GM18907 (cell line): ENCODE measurements around the gene PPIA.
A peak's percentile ranks its signal among the peaks of the same experiment; 100 is the strongest.
"Not testable (repeated sequence)": the region's sequence is repeated elsewhere in the genome, so short reads cannot be mapped to it uniquely, and the experiment has no call there.

Experiments used
- ATAC-seq: cut with Tn5 transposase; IDR thresholded peaks from one replicate; pipeline ENCODE4 v1.9.1; 2021; ENCODE audit warnings: mild to moderate bottlenecking, moderate library complexity; ENCODE audit not compliant: unreplicated experiment

The PPIA gene

GRCh38 chr7:44762726-44763522 is 33.6 kb upstream of the PPIA start:
- ATAC-seq, result no peak

DNA sequence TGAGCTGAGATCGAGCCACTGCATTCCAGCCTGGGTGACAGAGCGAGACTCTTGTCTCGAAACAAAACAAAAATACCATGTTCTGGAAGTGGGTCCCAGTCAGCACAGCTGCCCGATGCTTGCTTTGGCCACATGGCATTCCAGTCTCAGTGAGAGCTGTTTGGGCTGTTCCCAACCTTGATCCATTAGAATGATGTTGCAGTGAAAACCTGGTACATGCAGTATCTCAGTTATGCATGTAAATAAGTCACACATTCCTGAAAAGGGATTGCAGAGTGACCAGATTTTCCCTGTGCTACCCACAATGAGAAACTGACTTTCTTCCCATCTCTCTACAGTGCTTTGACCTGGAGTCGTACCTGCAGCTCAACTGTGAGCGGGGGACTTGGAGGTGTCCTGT is 32.4 kb upstream of the PPIA start:
- no peak for ATAC-seq

DNA sequence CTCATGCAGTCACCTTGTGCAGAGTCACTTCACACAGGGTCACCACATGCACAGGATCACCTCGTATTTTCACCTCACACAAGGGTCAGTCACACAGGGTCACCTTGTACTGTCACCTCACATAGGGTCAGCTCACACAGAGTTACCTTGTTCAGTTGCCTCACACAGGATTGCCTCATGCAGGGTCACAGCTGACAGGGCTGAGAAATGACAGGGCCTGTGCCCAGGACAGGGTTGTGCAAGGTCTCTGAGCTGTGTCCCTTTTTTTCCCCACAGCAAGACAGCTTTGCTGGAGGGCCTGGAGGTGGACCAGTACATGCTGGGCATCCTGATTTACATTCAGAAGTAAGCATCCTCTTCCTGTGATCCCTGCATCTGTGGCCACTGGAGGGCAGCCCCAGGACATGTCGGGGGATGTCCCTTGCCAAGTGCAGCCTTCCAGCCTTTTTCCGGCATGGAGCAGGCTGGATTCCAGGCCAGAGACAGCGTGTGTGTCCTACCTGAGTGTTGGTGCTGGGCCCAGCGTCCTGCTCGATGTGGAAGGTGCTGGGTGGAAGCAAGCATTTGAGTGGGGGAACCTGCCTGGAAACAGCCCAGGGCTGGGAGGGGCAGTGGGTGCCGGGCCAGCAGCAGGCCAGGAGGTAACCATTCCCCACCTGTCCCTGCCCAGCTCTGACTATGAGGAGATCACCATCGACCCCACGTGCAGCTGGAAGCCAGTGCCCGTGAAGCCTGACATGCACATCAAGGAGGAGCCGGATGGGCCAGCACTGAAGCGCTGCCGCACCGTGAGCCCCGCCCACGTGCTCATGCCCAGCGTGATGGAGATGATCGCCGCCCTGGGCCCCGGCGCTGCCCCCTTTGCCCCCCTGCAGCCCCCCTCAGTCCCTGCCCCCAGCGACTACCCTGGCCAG is 31.6 kb upstream of the PPIA start:
- no peak for ATAC-seq

DNA sequence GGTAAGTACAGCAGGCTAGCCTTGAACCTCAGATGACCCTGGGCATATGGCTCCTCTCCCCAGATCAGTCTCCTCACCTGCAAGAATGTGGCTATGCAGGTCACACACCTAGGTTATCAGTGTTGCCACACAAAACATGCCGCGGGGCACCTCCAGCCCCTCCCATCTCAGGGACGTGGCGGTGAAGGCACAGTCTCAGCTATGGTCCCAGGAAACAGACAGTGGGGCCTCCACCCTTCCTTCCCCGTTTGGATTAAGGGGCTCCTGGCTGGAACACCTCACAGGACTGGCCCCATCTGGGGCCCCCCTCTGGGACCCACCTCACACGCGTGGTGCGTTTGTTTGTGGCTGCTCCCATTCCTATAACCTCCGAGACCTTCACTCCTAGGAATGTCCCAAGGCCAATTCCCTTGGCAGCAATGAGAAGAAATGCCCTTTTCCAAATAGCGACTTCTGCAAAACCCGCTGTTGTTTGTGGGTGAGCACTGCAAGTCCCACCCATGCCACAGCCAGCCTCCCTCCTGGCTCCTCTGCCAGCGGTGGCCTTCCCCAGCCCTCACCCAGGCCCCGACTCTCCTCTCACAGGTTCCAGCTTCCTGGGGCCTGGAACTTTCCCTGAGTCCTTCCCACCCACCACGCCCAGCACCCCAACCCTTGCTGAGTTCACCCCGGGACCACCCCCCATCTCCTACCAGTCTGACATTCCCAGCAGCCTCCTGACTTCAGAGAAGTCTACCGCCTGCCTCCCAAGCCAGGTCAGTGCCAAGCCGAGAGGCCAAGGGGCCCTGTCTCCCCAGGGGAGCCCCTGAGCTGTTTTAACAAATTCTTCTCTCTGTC is 30.7 kb upstream of the PPIA start:
- ATAC-seq, result no peak

DNA sequence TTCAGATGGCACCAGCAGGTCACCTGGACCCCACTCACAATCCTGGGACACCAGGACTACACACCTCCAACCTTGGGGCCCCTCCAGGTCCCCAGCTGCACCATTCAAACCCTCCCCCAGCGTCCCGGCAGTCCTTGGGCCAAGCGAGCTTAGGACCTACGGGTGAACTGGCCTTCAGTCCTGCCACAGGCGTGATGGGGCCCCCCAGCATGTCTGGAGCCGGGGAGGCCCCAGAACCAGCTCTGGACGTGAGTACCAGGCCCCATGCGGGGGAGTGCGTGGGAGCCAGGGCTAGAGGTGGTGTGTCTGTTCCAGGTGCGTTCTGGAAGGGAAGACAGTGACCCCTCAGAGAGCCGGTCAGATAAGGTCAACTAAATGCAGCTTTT is 30.1 kb upstream of the PPIA start:
- ATAC-seq, result no peak

DNA sequence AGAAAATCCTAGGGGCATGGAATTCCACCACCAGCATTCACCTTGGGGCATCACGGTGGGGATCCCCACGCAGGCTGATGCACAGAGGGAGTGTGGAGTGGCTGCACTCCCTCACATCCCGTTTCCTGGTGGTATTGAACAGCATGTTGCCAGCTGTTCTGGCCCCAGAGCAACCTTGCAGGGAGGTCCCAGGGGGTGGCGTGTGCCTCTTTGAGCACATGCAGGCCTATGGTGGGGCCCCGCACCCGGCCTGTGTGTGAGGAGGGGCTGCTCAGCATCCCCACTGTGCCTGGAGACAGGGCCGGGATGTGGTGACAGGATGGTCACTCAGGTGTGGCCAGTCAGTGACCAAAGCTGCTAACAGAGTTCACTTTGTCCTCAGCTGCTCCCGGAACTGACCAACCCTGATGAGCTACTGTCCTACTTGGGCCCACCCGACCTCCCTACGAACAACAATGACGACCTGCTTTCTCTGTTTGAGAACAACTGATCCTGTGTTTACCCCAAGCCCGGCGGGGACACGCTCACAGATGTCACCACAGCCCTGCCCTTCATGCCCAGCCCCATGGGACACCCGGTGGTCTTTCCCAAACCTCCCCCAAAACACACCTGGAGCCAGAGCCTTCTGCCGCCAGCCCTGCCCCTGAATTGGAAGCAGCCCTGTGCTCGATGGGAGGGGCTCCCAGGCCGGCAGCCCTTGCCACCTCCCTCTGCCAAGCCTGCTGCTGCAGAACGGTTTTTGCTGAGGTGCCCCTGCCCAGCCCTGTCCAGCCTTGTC is 29.2 kb upstream of the PPIA start:
- ATAC-seq, result no peak

GRCh38 chr7:44767912-44768627 is 28.4 kb upstream of the PPIA start:
- peak; percentile 45 for ATAC-seq

DNA sequence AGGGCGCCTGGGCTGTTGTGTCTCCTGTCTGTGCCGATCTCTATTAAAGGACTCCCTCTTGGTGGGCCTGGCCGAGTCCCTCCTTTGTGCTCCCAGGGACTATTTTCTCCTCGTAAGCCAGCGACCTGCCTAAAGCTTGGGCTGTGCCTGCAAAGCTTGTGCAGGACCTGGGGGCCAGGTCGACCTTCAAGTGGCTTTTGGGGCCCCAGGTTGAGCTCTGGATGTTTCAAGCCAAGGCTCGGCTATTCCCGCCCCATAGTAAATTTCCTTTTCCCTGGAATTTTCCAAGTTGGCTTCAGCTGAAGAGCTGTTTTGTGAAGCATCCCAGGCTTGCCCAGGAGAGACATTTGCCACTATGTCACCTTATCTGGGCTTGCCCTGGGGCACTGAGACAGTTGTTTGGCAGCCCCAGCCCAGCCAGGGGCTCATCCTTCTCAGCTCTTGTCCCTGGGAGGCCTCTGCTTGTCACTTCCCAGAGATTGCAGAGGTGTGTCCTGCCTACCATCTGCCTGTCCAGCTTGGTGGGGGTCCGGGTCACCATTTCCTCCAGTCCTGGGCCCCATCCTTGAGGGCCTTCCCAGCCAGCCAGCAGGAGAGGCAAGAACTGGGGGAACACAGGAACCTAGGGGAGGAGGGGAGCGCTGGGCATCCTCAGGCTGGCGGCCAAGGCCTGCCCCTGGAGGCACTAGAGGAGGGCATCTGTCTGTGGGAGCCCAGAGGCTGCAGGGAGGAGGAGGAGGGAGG is 27.7 kb upstream of the PPIA start:
- ATAC-seq, result no peak

DNA sequence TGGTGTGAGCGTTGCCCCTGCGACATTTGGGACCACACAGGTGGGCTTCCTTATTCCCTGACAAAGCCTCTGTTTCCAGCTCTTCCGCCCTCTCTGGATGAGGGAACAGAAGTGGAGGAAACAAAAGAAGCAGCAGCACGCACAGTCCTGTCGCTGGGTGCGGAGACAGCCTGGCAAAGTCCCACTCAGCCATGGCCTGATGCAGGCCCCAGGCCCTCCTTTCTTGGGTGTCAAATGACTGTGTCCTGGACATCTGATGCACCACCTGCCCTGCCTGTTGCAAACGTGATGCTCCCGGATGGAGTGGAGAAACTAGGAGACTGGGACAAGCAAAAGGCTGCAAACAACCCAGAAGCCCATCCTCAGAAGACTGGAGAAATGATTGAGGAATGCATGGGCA is 27.1 kb upstream of the PPIA start:
- ATAC-seq, result no peak

- ATAC-seq, result peak; percentile 76
Measured at GRCh38 chr7:44769776-44770294, 26.6 kb upstream of the PPIA start.

- ATAC-seq, result no peak
Measured at GRCh38 chr7:44771358-44771757, 25.1 kb upstream of the PPIA start.

DNA sequence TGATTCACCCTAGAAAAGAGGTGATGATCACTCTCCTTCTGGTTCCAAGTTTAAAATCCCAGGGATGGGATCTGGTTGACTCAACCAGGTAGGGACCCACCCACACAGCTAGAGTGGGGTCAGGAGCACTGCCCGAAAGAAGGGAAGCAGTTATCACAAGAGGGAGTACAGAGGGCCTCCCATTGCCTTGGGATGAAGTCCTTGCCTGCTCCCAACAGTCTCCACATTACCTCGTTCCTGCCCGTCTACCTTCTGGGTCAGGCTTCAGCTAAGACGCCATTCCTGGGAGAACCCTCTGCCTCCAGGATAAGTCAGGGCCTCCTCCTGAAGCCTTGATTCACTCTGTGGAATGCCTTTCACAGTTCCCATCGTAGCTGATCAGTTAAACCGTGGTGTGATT is 24.0 kb upstream of the PPIA start:
- ATAC-seq, result no peak

DNA sequence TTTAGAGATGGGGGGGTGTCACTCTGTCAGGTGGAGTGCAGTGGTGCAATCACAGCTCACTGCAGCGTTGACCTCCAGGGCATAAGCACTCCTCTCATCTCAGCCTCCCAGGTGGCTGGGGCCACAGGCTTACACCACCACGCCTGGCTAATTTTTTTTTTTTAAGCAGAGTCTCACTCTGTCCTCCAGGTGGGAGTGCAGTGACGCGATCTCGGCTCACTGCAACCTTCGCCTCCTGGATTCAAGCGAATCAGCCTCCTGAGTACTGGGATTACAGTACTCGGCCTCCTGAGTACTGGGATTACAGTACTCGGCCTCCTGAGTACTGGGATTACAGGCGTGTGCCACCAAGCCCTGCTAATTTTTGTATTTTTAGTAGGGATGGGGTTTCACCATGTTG is 23.6 kb upstream of the PPIA start:
- ATAC-seq, result no peak

DNA sequence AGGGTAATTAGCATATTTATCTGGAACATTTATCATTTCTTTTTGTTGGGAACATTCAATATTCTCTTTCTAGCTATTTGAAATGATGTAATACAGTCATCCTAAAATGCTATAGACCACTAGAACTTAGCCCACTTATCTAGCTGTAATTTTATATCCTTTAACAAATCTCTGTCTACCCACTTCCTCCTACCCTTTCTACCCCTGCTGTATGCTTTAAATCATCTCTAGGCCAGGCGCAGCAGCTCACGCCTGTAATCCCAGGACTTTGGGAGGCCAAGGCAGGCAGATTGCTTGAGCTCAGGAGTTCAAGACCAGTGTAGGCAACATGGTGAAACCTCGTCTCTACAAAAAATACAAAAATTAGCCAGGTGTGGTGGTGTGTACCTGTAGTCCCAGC is 22.0 kb upstream of the PPIA start:
- not testable (repeated sequence) for ATAC-seq

DNA sequence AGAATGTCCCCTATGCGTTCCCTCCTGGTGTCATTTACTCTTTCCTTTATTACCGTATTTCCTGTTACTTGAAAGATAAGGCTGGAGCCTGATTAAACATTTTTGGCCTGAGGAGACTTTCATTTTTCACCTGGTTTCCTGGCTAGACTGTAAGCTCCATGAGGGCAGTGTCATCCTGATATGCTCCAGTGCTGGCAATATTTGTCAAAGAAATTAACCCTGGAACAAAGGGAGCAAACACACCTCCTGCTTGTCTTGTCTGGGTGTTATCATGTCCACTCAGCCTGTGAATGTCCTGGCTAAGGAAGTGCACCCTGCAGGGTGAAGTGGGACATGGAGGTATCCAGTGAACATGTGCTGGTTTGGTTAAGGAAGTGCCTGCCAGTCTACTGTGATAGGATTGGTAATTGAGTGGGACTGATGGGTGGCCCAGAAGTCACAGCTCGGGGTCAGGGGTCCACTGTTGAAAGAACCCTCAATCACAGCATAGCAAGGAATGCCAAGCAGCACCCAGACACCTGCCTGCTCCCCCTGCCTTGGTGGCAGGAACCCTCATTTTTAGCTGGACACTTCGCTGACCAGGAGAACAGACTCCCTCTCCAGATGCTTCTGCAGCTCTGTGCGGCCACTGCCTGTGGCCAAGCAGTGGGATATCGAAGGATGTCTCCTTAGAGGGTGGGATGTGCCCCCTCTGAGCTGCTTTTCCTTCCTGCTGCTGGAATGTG is 20.9 kb upstream of the PPIA start:
- ATAC-seq, result no peak

DNA sequence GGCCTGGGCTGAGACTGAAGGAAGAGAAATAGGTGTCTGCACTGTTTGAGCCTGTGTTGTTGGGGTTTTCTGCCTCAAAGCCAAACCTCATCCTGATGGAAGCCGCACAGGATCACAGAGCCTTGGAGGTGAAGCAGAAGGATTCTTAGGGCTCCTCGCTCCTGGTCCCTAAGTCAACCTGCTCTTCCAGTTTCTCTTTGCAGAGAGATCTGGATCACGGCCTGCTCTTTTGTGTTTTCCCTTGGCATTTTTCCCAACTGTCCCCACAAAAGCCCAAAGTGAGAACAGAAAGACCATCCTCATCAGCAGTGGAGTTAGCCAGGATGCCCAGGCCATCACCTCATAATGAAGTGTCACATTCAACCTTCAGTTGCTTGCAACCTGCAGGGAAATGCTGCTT is 20.3 kb upstream of the PPIA start:
- no peak for ATAC-seq

GRCh38 chr7:44782460-44782859 is 14.0 kb upstream of the PPIA start:
- no peak for ATAC-seq

DNA sequence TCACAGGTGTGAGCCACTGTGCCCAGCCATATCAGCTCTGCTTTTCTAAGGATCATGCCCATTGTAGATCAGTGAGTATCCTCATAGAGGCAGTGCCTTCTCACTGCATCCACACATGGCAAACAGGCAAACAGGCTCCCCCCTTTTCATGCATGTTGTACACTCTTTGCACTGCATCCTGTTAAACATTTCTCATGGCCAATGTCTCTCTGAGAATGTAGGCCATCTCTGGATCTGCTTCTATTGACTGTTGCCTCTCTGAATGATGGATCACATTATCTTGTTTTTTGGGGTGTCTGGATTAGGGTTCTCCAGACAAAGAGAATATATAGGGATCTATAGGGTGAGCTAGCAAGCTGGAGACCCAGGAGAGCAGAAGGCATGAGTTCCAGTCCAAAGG is 13.1 kb upstream of the PPIA start:
- ATAC-seq, result no peak
